GM18526 (cell line): ENCODE data around the gene CD68.

Experiments used
- POLR2A ChIP-seq: IDR thresholded peaks from 3 replicates; pipeline ENCODE4 v1.6.1; 2011; ENCODE audit not compliant: insufficient read length; ENCODE audit errors: extremely low read depth

Gene CD68

GRCh38 chr17:7579001-7579833 is at the start of gene CD68:
TSS of gene CD68 (plus strand) at chr17:7579638. CDS start at chr17:7579678, 40 bp downstream.
- peak; percentile 65 for TF ChIP-seq POLR2A

- no peak for TF ChIP-seq POLR2A
These were observed 49.2 kb upstream of the CD68 start for GRCh38 chr17:7530023-7530900.

- no peak for TF ChIP-seq POLR2A
These were observed 41.4 kb upstream of the CD68 start for GRCh38 chr17:7538050-7538449.

- no peak for TF ChIP-seq POLR2A
These were observed 40.4 kb upstream of the CD68 start for GRCh38 chr17:7538891-7539545.

GRCh38 chr17:7541074-7541621 is 38.3 kb upstream of the CD68 start:
- TF ChIP-seq POLR2A: no peak

GRCh38 chr17:7544911-7545310 is 34.5 kb upstream of the CD68 start:
- TF ChIP-seq POLR2A: no peak

GRCh38 chr17:7548585-7549400 is 30.6 kb upstream of the CD68 start, which contains the start of gene TNFSF12:
TSS of gene TNFSF12 (plus strand) at chr17:7549058. CDS start at chr17:7549154, 96 bp downstream.
- peak; percentile 65 for TF ChIP-seq POLR2A

- TF ChIP-seq POLR2A: no peak
These were observed 29.9 kb upstream of the CD68 start for GRCh38 chr17:7549401-7550055.

GRCh38 chr17:7550344-7550743 is 29.1 kb upstream of the CD68 start:
- no peak for TF ChIP-seq POLR2A

GRCh38 chr17:7551396-7551795 is 28.0 kb upstream of the CD68 start:
- TF ChIP-seq POLR2A: no peak

GRCh38 chr17:7552621-7553051 is 26.8 kb upstream of the CD68 start:
- TF ChIP-seq POLR2A: no peak

GRCh38 chr17:7553356-7553755 is 26.1 kb upstream of the CD68 start:
- no peak for TF ChIP-seq POLR2A

GRCh38 chr17:7555320-7555948 is 24.0 kb upstream of the CD68 start:
- no peak for TF ChIP-seq POLR2A
